ENCODE data around the gene DDX49. TPM values are rescaled to one million over a fixed set of nuclear protein-coding genes. Genes with fewer than 3 reads are reported as not detected.

DDX49 gene
- total and polyA plus RNA-seq, 2 donors (not counting 1 experiment from before 2014, with no cell fraction given): 38.9 to 47.5 TPM

- Mint-ChIP-seq H3K27me3 (no peaks in the 10 kb centered on the region), H3K9me3 (ENCODE audit: insufficient read depth) (no peaks in the 10 kb centered on the region), H3K4me1 (no peaks in the 10 kb centered on the region), H3K27ac (no peak overlapping the region), H3K4me3 (no peak overlapping the region)
- Histone ChIP-seq H3K27ac (ENCODE audit: low read length in 2 of 2) (no peak overlapping the region), H3K36me3 (replicated peaks in 1 of 2; ENCODE audit: control extremely low read depth in 1 of 2, control insufficient read depth in 1 of 2, extremely low read depth in 1 of 2, insufficient read depth in 2 of 2, low read length in 1 of 2) (peaks cover 0 to 68% of the 10 kb centered on the region in 2 experiments), H3K27me3 (replicated peaks in 1 of 4; ENCODE audit: control extremely low read depth in 1 of 4, control insufficient read depth in 3 of 4, insufficient read depth in 4 of 4, low read length in 3 of 4) (no peaks in the 10 kb centered on the region), H4K20me1 (ENCODE audit: control insufficient read depth, insufficient read depth, low read length, poor library complexity, severe bottlenecking) (peaks cover 62% of the 10 kb centered on the region), H3K79me2 (ENCODE audit: control insufficient read depth, insufficient read depth, low read length) (peaks cover 27% of the 10 kb centered on the region), H3K4me1 (ENCODE audit: control insufficient read depth in 2 of 2, insufficient read depth in 2 of 2, low read length in 2 of 2) (no peaks in the 10 kb centered on the region), H3K9ac (ENCODE audit: low read length) (no peak overlapping the region), H3K4me3 (ENCODE audit: control extremely low read depth in 1 of 5, extremely low read depth in 1 of 5, insufficient read depth in 1 of 5, low read depth in 2 of 5, low read length in 4 of 5) (no peak overlapping the region), H3K9me3 (ENCODE audit: control extremely low read depth in 1 of 3, control insufficient read depth in 2 of 3, insufficient read depth in 1 of 3, low read length in 2 of 3) (peaks cover 0 to 2% (median 0%) of the 10 kb centered on the region in 3 donors), H2AFZ (ENCODE audit: insufficient read depth, low read depth, low read length, poor library complexity, severe bottlenecking) (no peak overlapping the region), H3K4me2 (replicated peaks; ENCODE audit: low read depth, low read length, poor library complexity, severe bottlenecking) (no peak overlapping the region)
- POLR2A ChIA-PET: no interaction called here
- TF ChIP-seq CTCF (IDR thresholded peaks at IDR 0.05) (no peak), EZH2 (IDR thresholded peaks at IDR 0.05; ENCODE audit: borderline replicate concordance, insufficient read depth, low read depth, low read length, poor library complexity, severe bottlenecking) (no peak)
- WGBS (ENCODE audit: insufficient coverage): 98% methylated on average over 34 of the region's 36 CpGs
- DNase-seq (no peak), ATAC-seq (ENCODE audit: low read depth) (no peak)
- intact Hi-C loops (cut with micrococcal nuclease): no loop called here
- CTCF ChIA-PET: no interaction called here
Measured at GRCh38 chr19:18906605-18907519, 12.7 kb upstream of the DDX49 start.
